Panc1 (cell line): ENCODE measurements around the gene TRAPPC10. TPM values are rescaled to one million over a fixed set of nuclear protein-coding genes. Genes with fewer than 3 reads are reported as not detected.

Source experiments
- ATAC-seq: fragments of 200-7000 bp; cut with Tn5 transposase; 2 replicates; pipeline ENCODE4 v1.9.1; 2020; ENCODE audit warnings: mild to moderate bottlenecking, moderate library complexity
- BruUV-seq: library from RNA; stranded (reverse); fragments of 400-500 nt; replicated peaks from 2 replicates; lab custom pipeline; 2021; lab: Mats Ljungman, UMichigan
- CTCF ChIA-PET: fragments of 300-600 bp; sonication (Branson Sonifier 250); formaldehyde crosslinking; loops from one replicate; lab custom pipeline; 2022; ENCODE audit warnings: antibody characterized with exemption; lab: Charles Lee
- POLR2A ChIA-PET: fragments of 300-600 bp; sonication (Branson Sonifier 250); formaldehyde crosslinking; loops from one replicate; lab custom pipeline; 2022; ENCODE audit warnings: antibody characterized with exemption; lab: Charles Lee
- DNase-seq: peaks from one replicate; pipeline ENCODE4 v3.0.0-alpha.2; 2010; ENCODE audit warnings: low read depth, low spot score
- H3K27ac ChIP-seq: 2 replicates; pipeline ENCODE4 v1.5.1; 2011; ENCODE audit warnings: mild to moderate bottlenecking, low read length, inconsistent platforms
- H3K27me3 ChIP-seq: fragments of 200-500 bp; sonication (Bioruptor generic); 2 replicates; pipeline ENCODE4 v1.6.0; 2014; ENCODE audit warnings: low read length, inconsistent platforms; ENCODE audit not compliant: control insufficient read depth, insufficient read depth
- H3K36me3 ChIP-seq: fragments of 200-500 bp; sonication (Bioruptor generic); 2 replicates; pipeline ENCODE4 v1.5.1; 2014; ENCODE audit warnings: inconsistent platforms, mild to moderate bottlenecking, low read length, moderate library complexity; ENCODE audit not compliant: control insufficient read depth, insufficient read depth
- H3K4me1 ChIP-seq: 2 replicates; pipeline ENCODE4 v1.5.1; 2011; ENCODE audit warnings: inconsistent platforms, mild to moderate bottlenecking, low read length, moderate library complexity; ENCODE audit not compliant: control insufficient read depth, insufficient read depth
- H3K4me3 ChIP-seq, 2 experiments: 2 replicates each; pipeline ENCODE4 v1.5.1; 2011 to 2012; ENCODE audit warnings: low read depth in 2 of 2, low read length in 2 of 2, mild to moderate bottlenecking in 2 of 2, inconsistent platforms in 1 of 2, moderate library complexity in 1 of 2
- H3K9me3 ChIP-seq: fragments of 200-500 bp; sonication (Bioruptor generic); 2 replicates; pipeline ENCODE4 v1.5.1; 2014; ENCODE audit warnings: low read depth, mild to moderate bottlenecking, inconsistent platforms, low read length, moderate library complexity; ENCODE audit not compliant: control insufficient read depth, insufficient read depth
- CTCF ChIP-seq: fragments of 450-650 bp; IDR thresholded peaks from 2 replicates; pipeline ENCODE4 v1.5.1; 2017; ENCODE audit warnings: mild to moderate bottlenecking
- POLR2AphosphoS5 ChIP-seq: IDR thresholded peaks from 2 replicates; pipeline ENCODE4 v1.6.1; 2012; ENCODE audit warnings: mild to moderate bottlenecking, low read depth, low read length, moderate library complexity
- REST ChIP-seq, 2 experiments: IDR thresholded peaks; 2 replicates each; pipeline ENCODE4 v1.6.1; 2011 to 2012; ENCODE audit warnings: low read depth in 2 of 2, control low read depth in 1 of 2, low read length in 1 of 2, mild to moderate bottlenecking in 1 of 2, moderate library complexity in 1 of 2; ENCODE audit not compliant: insufficient read depth in 1 of 2
- SIN3A ChIP-seq: IDR thresholded peaks from 2 replicates; pipeline ENCODE4 v1.6.1; 2012; ENCODE audit warnings: low read depth, mild to moderate bottlenecking, low read length, moderate library complexity, borderline replicate concordance; ENCODE audit not compliant: insufficient read depth
- TCF7L2 ChIP-seq: IDR thresholded peaks from 2 replicates; pipeline ENCODE4 v1.6.1; 2011; ENCODE audit warnings: mild to moderate bottlenecking, low read depth, low read length, inconsistent platforms
- in situ Hi-C: cut with HindIII; loops from 2 replicates; pipeline ENCODE4 v1.10.0; 2016; ENCODE audit warnings: low sequenced_read_pairs, low pct_unique_long_range_greater_than_20kb
- intact Hi-C: fragments of 100-400 bp; cut with micrococcal nuclease; formaldehyde crosslinking; loops from one replicate; pipeline ENCODE4 v1.10.0; 2022; ENCODE audit not compliant: unreplicated experiment
- total RNA-seq: library from RNA; stranded (reverse); gene quantifications from one replicate; pipeline ENCODE4 v1.2.1, GENCODE V29; 2021; ENCODE audit not compliant: unreplicated experiment

TRAPPC10 gene
- total RNA-seq, 1 experiment from 2014 or later, result 34.5 TPM

- BruUV-seq, result no TSS peak
- H3K27me3 ChIP-seq, result no peaks in the 10 kb centered on the region
- no peak for TF ChIP-seq POLR2AphosphoS5
- no peak overlapping the region for H3K4me3 ChIP-seq
- ChIA-PET POLR2A (no interaction called here), CTCF (no interaction called here)
- no peak overlapping the region for H3K27ac ChIP-seq
- no peaks in the 10 kb centered on the region for H3K9me3 ChIP-seq
- no peaks in the 10 kb centered on the region; the same call in none of the 2 replicates for H3K36me3 ChIP-seq
- in situ Hi-C loops, result no loop called here
- intact Hi-C loops, result no loop called here
- no peaks in the 10 kb centered on the region for H3K4me1 ChIP-seq
- DNase-seq (no peak), ATAC-seq (no peak)
Observed at GRCh38 chr21:44079446-44079845, 67.3 kb downstream of the TRAPPC10 start.

GRCh38 chr21:44079846-44080245 lies 67.7 kb downstream of the TRAPPC10 start:
- POLR2A ChIA-PET, result no interaction called here

GRCh38 chr21:44082648-44083440 lies 70.7 kb downstream of the TRAPPC10 start:
- TF ChIP-seq TCF7L2, result no peak
- TF ChIP-seq SIN3A, result no peak
- TF ChIP-seq CTCF, result no peak
- no peak for TF ChIP-seq POLR2AphosphoS5
- no peak for TF ChIP-seq REST (IDR thresholded peaks at IDR 0.05; ENCODE audit: insufficient read depth in 1 of 2, low read depth in 2 of 2, low read length in 1 of 2)
- Histone ChIP-seq H3K4me3 (no peak overlapping the region), H3K4me1 (no peaks in the 10 kb centered on the region), H3K27ac (no peak overlapping the region), H3K36me3 (no peaks in the 10 kb centered on the region; the same call in none of the 2 replicates), H3K9me3 (no peaks in the 10 kb centered on the region), H3K27me3 (no peaks in the 10 kb centered on the region)
- ChIA-PET POLR2A (no interaction called here), CTCF (no interaction called here)
- ATAC-seq, result no peak
- intact Hi-C loops (no loop called here), in situ Hi-C loops (no loop called here)
- BruUV-seq, result no TSS peak
- DNase-seq, result no peak

More at GRCh38 chr21:44079846-44080245, 67.7 kb downstream of the TRAPPC10 start:
- CTCF ChIA-PET, result no interaction called here
- in situ Hi-C loops, result no loop called here
- Histone ChIP-seq H3K9me3 (no peaks in the 10 kb centered on the region), H3K27ac (no peak overlapping the region), H3K4me1 (no peaks in the 10 kb centered on the region), H3K36me3 (no peaks in the 10 kb centered on the region; the same call in none of the 2 replicates), H3K4me3 (no peak overlapping the region), H3K27me3 (no peaks in the 10 kb centered on the region)
- no peak for DNase-seq
- ATAC-seq, result no peak
- TF ChIP-seq POLR2AphosphoS5, result no peak
- no TSS peak for BruUV-seq
- intact Hi-C loops, result no loop called here
